ENCODE data around the gene DDX24.
"Not testable (repeated sequence)": the region's sequence is repeated elsewhere in the genome, so short reads cannot be mapped to it uniquely, and the experiment has no call there.

DDX24 gene

GRCh38 chr14:94077111-94077821 is 3.7 kb downstream of the DDX24 start:
- no peak for DNase-seq

GRCh38 chr14:94075008-94075407 is 6.0 kb downstream of the DDX24 start:
- no peak for DNase-seq

GRCh38 chr14:94074534-94074933 is 6.5 kb downstream of the DDX24 start:
- no peak for DNase-seq

GRCh38 chr14:94072076-94072475 is 8.9 kb downstream of the DDX24 start:
- not testable (repeated sequence) for DNase-seq

- no peak for DNase-seq
Observed at GRCh38 chr14:94066089-94066676, 14.8 kb downstream of the DDX24 start.

DNA sequence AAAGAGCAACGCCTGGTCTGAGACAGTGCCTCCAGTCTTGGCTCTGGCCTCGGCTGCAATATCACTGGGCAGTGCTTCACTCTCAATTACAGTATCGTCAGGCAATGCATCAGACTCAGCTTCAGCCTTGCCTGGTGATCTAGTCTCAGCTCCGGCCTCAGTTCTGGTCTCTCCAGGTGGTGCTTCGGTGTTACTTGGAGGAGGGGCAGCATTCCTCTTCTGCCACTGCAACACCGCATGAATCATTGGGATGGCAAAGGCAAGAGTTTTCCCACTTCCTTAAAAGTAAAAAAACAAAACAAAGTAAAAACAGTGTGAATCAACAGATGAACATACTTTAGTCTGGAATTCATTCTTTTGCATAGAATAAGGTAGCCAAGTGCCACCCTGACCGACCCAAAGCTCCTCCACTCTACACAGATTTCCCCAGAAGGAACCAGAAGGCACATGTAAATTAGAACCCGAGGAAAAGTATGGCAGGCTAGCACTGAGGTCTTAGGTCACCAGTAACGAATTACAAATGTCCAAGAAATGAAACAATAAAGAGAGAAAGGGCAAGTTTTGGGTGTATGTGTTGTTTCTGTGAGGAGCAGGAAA is 18.6 kb downstream of the DDX24 start:
- DNase-seq = no peak

- DNase-seq = no peak
Observed at GRCh38 chr14:94059998-94060397, 21.0 kb downstream of the DDX24 start.

GRCh38 chr14:94058674-94059138 is 22.3 kb downstream of the DDX24 start:
- DNase-seq = no peak

- DNase-seq = no peak
Observed at GRCh38 chr14:94058128-94058673, 22.8 kb downstream of the DDX24 start.

- no peak for DNase-seq
Observed at GRCh38 chr14:94056579-94057308, 24.3 kb downstream of the DDX24 start.

DNA sequence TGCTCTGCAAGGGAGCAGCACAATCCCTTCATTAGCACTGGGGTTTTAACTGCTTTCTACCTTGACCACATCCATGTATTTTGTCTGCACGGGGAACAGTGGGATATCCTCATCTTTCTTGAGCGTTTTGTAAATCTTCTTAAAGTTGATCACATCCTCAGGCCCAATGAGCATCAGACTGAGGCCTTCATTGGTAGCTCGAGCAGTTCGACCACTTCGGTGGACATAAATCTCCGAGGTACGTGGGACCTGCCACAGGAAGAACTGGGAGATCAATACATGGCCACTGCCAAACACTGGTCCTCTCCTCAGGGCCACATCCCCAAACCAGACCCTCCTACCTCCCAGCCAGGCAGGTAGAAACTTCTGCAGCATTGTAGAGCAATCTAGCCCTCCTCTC is 26.1 kb downstream of the DDX24 start:
- no peak for DNase-seq

DNA sequence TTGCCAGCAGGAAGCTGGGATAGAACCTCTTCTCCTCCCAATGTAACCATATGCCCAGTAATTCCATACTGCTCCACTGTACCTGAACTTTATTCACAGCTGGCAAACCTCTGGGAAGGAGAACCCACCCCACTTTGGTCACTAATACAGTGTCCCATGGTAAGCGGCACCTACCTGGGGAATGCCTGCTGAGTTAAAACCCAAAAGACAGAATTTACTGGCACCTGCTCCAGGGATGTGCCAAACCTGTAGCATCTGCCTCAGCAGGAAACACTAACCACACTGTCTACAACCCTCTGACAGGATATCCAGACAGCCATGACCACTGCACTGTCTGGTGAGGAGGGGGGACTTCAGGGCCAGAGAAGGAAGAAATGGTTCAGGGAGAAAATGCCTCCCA is 26.6 kb downstream of the DDX24 start:
- no peak for DNase-seq

DNA sequence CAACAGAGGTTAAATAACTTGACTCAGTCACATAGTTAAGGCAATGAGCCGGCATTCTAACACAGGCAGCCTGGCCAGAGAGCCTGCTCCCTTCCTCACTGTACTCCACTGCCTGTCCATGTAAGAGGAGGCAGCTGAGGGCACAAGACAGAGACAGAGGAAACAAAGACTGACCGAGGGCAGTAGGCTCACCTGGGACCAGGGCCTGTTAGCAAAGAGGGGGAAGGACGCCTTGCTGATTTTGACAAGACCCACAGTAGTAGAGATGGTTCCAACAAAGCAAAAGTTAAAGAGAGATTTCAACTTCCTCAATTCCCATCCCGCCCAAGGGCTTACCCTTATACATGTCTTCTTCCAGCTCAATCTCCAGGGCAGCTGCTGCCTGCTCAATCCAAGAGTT is 28.3 kb downstream of the DDX24 start:
- no peak for DNase-seq

GRCh38 chr14:94052199-94052598 is 28.8 kb downstream of the DDX24 start:
- no peak for DNase-seq

GRCh38 chr14:94051779-94052178 is 29.2 kb downstream of the DDX24 start:
- no peak for DNase-seq

- no peak for DNase-seq
Observed at GRCh38 chr14:94051115-94051514, 29.9 kb downstream of the DDX24 start.

DNA sequence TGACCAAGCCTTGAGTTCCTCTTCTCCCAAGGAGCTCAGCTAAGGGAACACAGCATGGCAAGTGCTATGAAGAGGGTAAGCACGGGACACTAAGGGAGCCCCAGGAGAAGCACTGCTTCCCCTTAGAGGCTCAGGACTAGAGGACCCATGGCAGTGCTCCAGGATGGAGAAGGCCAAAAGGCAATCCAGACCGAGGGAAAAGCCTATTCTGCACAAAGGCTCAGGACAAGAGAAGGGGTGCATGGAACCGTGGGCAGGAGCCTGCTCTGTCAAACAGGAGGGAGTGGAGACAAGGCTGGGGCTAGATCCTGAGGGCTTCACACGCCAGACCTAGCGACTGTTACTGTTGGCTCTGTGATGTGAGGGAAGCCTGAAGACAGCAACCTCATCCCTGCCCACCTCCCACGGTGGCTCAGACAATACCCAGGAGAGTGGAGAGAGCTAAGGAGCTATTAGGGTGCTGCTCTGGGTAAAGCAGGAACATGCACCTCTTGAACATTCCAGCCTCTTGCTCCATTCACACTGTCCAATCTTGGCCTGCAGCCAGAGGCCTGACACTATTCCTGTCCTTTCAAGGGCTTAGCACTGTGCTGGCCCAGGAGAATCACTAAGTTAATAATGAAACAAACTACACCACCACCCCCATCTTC is 30.6 kb downstream of the DDX24 start:
- no peak for DNase-seq

GRCh38 chr14:94049625-94050023 is 31.4 kb downstream of the DDX24 start:
- no peak for DNase-seq

GRCh38 chr14:94048691-94049624 is 32.0 kb downstream of the DDX24 start:
- DNase-seq = no peak

GRCh38 chr14:94047581-94047980 is 33.4 kb downstream of the DDX24 start:
- DNase-seq = no peak

DNA sequence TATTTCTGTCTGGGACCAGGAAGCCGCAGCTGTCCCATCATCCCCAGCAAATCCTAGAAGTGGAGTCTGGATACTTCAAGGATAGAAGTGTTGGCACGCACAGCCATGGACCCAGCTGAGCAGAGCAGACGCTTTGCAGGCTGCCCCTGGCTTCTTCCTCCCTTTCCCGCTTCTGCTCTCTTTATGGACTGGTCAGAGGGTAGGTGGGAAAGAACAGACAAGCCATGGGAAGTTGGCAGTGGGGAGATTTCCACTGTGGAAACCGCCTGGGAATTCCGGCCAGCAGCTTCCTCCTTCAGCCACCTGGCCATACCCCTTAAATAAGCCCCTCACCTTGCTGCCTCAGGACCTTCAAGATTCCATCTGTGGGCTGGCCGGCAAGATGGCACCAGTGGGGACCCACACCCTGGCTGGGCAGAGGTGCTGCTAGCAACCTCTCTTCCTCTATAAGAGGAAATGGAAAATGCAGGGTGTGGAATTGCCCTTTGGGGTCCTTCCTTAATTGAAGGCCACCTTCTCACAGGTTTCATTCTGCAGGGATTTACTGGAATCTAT is 34.2 kb downstream of the DDX24 start:
- no peak for DNase-seq

Measured in effector CD4-positive, alpha-beta T cell (primary cell).